SK-N-SH (cell line): ENCODE data around the gene SRSF5. TPM values are rescaled to one million over a fixed set of nuclear protein-coding genes. Genes with fewer than 3 reads are reported as not detected.

ENCODE experiments used
- CTCF ChIA-PET: fragments of 300-600, 350-600 bp; formaldehyde crosslinking; extraction: SDS; loops from one replicate; lab custom pipeline; 2021; lab: Yijun Ruan, JAX
- POLR2A ChIA-PET: fragments of 350-600 bp; sonication (Branson Sonifier 250); formaldehyde crosslinking; extraction: SDS; loops from one replicate; lab custom pipeline; 2020; ENCODE audit warnings: antibody characterized with exemption, inconsistent platforms; lab: Yijun Ruan, JAX
- DNase-seq: peaks from one replicate; pipeline ENCODE4 v3.0.0; 2012
- H2AFZ ChIP-seq: fragments of 200-600 bp; sonication (generic); 2 replicates; pipeline ENCODE4 v1.8.1; 2016; ENCODE audit warnings: antibody characterized with exemption, mild to moderate bottlenecking, low read depth
- H3F3A ChIP-seq: fragments of 200-600 bp; sonication (generic); replicated peaks from 2 replicates; pipeline ENCODE3; 2016; ENCODE audit warnings: antibody characterized with exemption, mild to moderate bottlenecking; ENCODE audit not compliant: insufficient read depth
- H3K27ac ChIP-seq, 2 experiments: fragments of 200-500 bp in 1 of 2; fragments of 200-600 bp in 1 of 2; sonication (Bioruptor generic) in 1 of 2; sonication (generic), shearing (Covaris generic) in 1 of 2; 2 replicates each; pipeline versions ENCODE4 v1.5.1 to v1.6.1; 2014 to 2016; ENCODE audit warnings: low read depth in 2 of 2, inconsistent platforms in 1 of 2, low read length in 1 of 2, mild to moderate bottlenecking in 1 of 2, mixed read lengths in 1 of 2
- H3K27me3 ChIP-seq: fragments of 200-600 bp; sonication (generic), shearing (Covaris generic); 2 replicates; pipeline ENCODE4 v1.6.1; 2016; ENCODE audit warnings: mixed run types; ENCODE audit not compliant: insufficient read depth
- H3K36me3 ChIP-seq, 2 experiments: fragments of 200-500 bp in 1 of 2; fragments of 200-600 bp in 1 of 2; sonication (Bioruptor generic) in 1 of 2; sonication (generic) in 1 of 2; replicated peaks in 1 of 2; 2 replicates each; pipeline versions ENCODE3 to v1.5.1; 2014 to 2016; ENCODE audit warnings: low read length in 1 of 2, mild to moderate bottlenecking in 1 of 2; ENCODE audit not compliant: insufficient read depth in 2 of 2, control insufficient read depth in 1 of 2
- H3K4me1 ChIP-seq, 2 experiments: fragments of 200-500 bp in 1 of 2; fragments of 200-600 bp in 1 of 2; sonication (Bioruptor generic) in 1 of 2; sonication (generic), shearing (Covaris generic) in 1 of 2; 2 replicates each; pipeline versions ENCODE4 v1.5.1 to v1.6.1; 2014 to 2016; ENCODE audit warnings: low read depth in 1 of 2, low read length in 1 of 2, mixed run types in 1 of 2; ENCODE audit not compliant: insufficient read depth in 2 of 2, control insufficient read depth in 1 of 2
- H3K4me2 ChIP-seq: fragments of 200-600 bp; sonication (generic), shearing (Covaris generic); 2 replicates; pipeline ENCODE4 v1.6.1; 2017; ENCODE audit warnings: mixed run types
- H3K4me3 ChIP-seq, 2 experiments: fragments of 200-500 bp in 1 of 2; fragments of 200-600 bp in 1 of 2; sonication (Bioruptor generic) in 1 of 2; sonication (generic), shearing (Covaris generic) in 1 of 2; 2 replicates each; pipeline versions ENCODE4 v1.5.1 to v1.8.1; 2014 to 2016; ENCODE audit warnings: low read depth in 2 of 2, inconsistent platforms in 1 of 2, low read length in 1 of 2, mild to moderate bottlenecking in 1 of 2, mixed read lengths in 1 of 2, moderate library complexity in 1 of 2
- H3K79me2 ChIP-seq: fragments of 200-600 bp; sonication (generic); 2 replicates; pipeline ENCODE4 v1.8.1; 2017; ENCODE audit warnings: mild to moderate bottlenecking; ENCODE audit not compliant: insufficient read depth
- H3K9ac ChIP-seq: fragments of 200-600 bp; sonication (generic); 2 replicates; pipeline ENCODE4 v1.6.1; 2017; ENCODE audit warnings: mixed run types
- H3K9me2 ChIP-seq: fragments of 200-600 bp; sonication (generic); 2 replicates; pipeline ENCODE4 v1.6.1; 2017; ENCODE audit warnings: mixed run types
- H3K9me3 ChIP-seq: fragments of 200-600 bp; sonication (generic); 2 replicates; pipeline ENCODE4 v1.6.1; 2017; ENCODE audit warnings: mixed run types, mild to moderate bottlenecking, moderate library complexity
- H4K20me1 ChIP-seq: fragments of 200-600 bp; sonication (generic); 2 replicates; pipeline ENCODE4 v1.6.1; 2017; ENCODE audit warnings: mild to moderate bottlenecking, mixed run types; ENCODE audit not compliant: insufficient read depth
- EP300 ChIP-seq, 2 experiments: IDR thresholded peaks; 2 replicates each; pipeline versions ENCODE4 v1.4.0 to v1.6.1; 2012; ENCODE audit warnings: borderline replicate concordance in 1 of 2, low read depth in 1 of 2, low read length in 1 of 2
- FOXM1 ChIP-seq: IDR thresholded peaks from 2 replicates; pipeline ENCODE4 v1.4.0; 2012; ENCODE audit warnings: low read depth, mild to moderate bottlenecking
- GATA2 ChIP-seq: sonication (generic); formaldehyde crosslinking; IDR thresholded peaks from 2 replicates; pipeline ENCODE4 v1.5.0; 2020; ENCODE audit warnings: mild to moderate bottlenecking, missing genetic modification reagents
- JUND ChIP-seq: IDR thresholded peaks from 2 replicates; pipeline ENCODE4 v1.4.0; 2012
- MEF2A ChIP-seq: IDR thresholded peaks from 2 replicates; pipeline ENCODE4 v1.4.0; 2012; ENCODE audit warnings: low read depth, borderline replicate concordance
- MXI1 ChIP-seq: IDR thresholded peaks from 2 replicates; pipeline ENCODE4 v1.6.1; 2012; ENCODE audit warnings: mild to moderate bottlenecking, low read depth, low read length, improper control_type of control experiment
- NRF1 ChIP-seq: IDR thresholded peaks from 2 replicates; pipeline ENCODE4 v1.6.1; 2012; ENCODE audit warnings: low read depth, mild to moderate bottlenecking, low read length
- RXRA ChIP-seq: IDR thresholded peaks from 2 replicates; pipeline ENCODE4 v1.4.0; 2012; ENCODE audit warnings: low read depth, mild to moderate bottlenecking, borderline replicate concordance
- SMC3 ChIP-seq: IDR thresholded peaks from 2 replicates; pipeline ENCODE4 v1.6.1; 2012; ENCODE audit warnings: low read depth, low read length, improper control_type of control experiment
- TEAD4 ChIP-seq: IDR thresholded peaks from 2 replicates; pipeline ENCODE4 v1.4.0; 2012; ENCODE audit warnings: mild to moderate bottlenecking, borderline replicate concordance; ENCODE audit not compliant: insufficient read depth
- WGBS: methylation state at CpG from one replicate; pipeline ENCODE4 v1.1.6; 2017; ENCODE audit warnings: low lambda C conversion rate; 5-methylcytosine and 5-hydroxymethylcytosine counted together
- polyA plus RNA-seq, 3 experiments: library from polyadenylated mRNA; depleted of rRNA; stranded (reverse); fragments of >200 nt; gene quantifications; 2 replicates each; pipeline ENCODE4 v1.2.3, GENCODE V29; 2012
- TF ChIP-seq, protein P1 (sequence below): IDR thresholded peaks from 2 replicates; pipeline ENCODE4 v1.6.1; 2012; ENCODE audit warnings: mild to moderate bottlenecking, low read depth, low read length, moderate library complexity
- TF ChIP-seq, protein P2 (sequence below): fragments of 200-600 bp; sonication (generic); IDR thresholded peaks from 2 replicates; pipeline ENCODE4 v1.6.1; 2017; ENCODE audit warnings: antibody characterized with exemption, mild to moderate bottlenecking, moderate library complexity
- TF ChIP-seq, protein P3 (sequence below): fragments of 150-350 bp; IDR thresholded peaks from 2 replicates; pipeline ENCODE4 v1.6.1; 2017; ENCODE audit warnings: antibody characterized with exemption, low read length, low read depth, borderline replicate concordance

The SRSF5 gene
- polyA plus RNA-seq, 1 of the 3 experiments (the other 2 are of a cell fraction): 324 TPM

DNA sequence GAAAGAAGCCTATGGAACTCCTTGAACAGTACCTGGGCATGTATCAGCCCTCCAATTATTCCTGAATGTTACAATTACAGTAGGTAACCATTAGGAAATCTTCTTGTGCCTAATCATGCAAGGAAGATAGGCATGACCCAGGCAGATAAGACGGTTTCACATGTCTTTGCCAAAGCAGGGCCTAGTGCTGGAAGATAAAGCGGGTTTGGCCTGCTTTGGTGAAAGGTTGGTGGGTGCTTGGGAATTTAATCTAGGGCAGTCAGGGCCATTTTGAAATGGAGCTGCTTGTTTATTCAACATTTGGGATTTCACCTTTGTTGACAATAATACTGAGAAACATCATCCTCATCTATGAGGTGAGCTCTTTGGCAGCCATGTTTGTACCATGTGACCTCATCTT lies 12.5 kb upstream of the SRSF5 start (continued):
- TF ChIP-seq MXI1: no peak
- no peak for TF ChIP-seq SMC3
- TF ChIP-seq NRF1: no peak
- no peak for TF ChIP-seq FOXM1
- TF ChIP-seq JUND: no peak
- TF ChIP-seq, protein P1, sequence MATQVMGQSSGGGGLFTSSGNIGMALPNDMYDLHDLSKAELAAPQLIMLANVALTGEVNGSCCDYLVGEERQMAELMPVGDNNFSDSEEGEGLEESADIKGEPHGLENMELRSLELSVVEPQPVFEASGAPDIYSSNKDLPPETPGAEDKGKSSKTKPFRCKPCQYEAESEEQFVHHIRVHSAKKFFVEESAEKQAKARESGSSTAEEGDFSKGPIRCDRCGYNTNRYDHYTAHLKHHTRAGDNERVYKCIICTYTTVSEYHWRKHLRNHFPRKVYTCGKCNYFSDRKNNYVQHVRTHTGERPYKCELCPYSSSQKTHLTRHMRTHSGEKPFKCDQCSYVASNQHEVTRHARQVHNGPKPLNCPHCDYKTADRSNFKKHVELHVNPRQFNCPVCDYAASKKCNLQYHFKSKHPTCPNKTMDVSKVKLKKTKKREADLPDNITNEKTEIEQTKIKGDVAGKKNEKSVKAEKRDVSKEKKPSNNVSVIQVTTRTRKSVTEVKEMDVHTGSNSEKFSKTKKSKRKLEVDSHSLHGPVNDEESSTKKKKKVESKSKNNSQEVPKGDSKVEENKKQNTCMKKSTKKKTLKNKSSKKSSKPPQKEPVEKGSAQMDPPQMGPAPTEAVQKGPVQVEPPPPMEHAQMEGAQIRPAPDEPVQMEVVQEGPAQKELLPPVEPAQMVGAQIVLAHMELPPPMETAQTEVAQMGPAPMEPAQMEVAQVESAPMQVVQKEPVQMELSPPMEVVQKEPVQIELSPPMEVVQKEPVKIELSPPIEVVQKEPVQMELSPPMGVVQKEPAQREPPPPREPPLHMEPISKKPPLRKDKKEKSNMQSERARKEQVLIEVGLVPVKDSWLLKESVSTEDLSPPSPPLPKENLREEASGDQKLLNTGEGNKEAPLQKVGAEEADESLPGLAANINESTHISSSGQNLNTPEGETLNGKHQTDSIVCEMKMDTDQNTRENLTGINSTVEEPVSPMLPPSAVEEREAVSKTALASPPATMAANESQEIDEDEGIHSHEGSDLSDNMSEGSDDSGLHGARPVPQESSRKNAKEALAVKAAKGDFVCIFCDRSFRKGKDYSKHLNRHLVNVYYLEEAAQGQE: no peak
- no peak for TF ChIP-seq GATA2
- TF ChIP-seq, all 33 proteins: peak for 0

DNA sequence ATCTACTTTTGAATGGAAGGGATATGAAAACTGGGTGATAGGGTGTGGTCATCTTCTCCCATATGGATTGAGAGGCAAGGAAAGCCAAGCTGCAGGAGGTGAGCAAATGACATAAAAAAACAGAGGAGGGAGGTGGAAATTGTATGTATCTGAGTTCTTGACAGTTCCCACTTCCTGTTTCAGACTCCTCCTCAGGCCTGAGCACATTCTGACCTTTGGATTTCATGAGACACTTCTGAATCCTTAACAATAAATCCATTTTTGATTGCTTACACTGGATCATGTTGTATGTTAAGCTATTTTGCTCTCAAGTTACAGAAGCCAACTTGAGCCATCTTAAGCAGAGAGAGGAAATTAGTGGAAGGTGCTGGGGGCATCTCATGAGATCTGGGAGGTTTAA lies 11.6 kb upstream of the SRSF5 start:
- H3K27ac ChIP-seq: no peak overlapping the region
- no peaks in the 10 kb centered on the region for H3K36me3 ChIP-seq
- H3K27me3 ChIP-seq: no peaks in the 10 kb centered on the region
- no peaks in the 10 kb centered on the region for H4K20me1 ChIP-seq
- no peak overlapping the region for H3K4me2 ChIP-seq
- no peaks in the 10 kb centered on the region for H3F3A ChIP-seq
- no peaks in the 10 kb centered on the region for H3K79me2 ChIP-seq
- no peaks in the 10 kb centered on the region for H3K4me1 ChIP-seq
- no peaks in the 10 kb centered on the region for H3K9me2 ChIP-seq
- ChIA-PET CTCF (interaction anchor here (2.0 kb wide), 1 partner anchor 28 kb away, joined by 6 read pairs; no protein-coding TSS in a partner anchor), POLR2A (interaction anchor here (1.3 kb wide), 1 partner anchor 12 kb away, joined by 3 read pairs; the partner anchor contains the start of gene SRSF5)
- no peak for DNase-seq
- TF ChIP-seq TEAD4: no peak
- no peak for TF ChIP-seq MXI1
- TF ChIP-seq, protein P2, sequence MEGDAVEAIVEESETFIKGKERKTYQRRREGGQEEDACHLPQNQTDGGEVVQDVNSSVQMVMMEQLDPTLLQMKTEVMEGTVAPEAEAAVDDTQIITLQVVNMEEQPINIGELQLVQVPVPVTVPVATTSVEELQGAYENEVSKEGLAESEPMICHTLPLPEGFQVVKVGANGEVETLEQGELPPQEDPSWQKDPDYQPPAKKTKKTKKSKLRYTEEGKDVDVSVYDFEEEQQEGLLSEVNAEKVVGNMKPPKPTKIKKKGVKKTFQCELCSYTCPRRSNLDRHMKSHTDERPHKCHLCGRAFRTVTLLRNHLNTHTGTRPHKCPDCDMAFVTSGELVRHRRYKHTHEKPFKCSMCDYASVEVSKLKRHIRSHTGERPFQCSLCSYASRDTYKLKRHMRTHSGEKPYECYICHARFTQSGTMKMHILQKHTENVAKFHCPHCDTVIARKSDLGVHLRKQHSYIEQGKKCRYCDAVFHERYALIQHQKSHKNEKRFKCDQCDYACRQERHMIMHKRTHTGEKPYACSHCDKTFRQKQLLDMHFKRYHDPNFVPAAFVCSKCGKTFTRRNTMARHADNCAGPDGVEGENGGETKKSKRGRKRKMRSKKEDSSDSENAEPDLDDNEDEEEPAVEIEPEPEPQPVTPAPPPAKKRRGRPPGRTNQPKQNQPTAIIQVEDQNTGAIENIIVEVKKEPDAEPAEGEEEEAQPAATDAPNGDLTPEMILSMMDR: no peak
- no peak for TF ChIP-seq EP300 (IDR thresholded peaks at IDR 0.05; ENCODE audit: borderline replicate concordance in 1 of 2, low read depth in 1 of 2, low read length in 1 of 2)
- H2AFZ ChIP-seq: no peak overlapping the region
- H3K9me3 ChIP-seq: no peaks in the 10 kb centered on the region
- H3K4me3 ChIP-seq: no peak overlapping the region
- H3K9ac ChIP-seq: no peak overlapping the region

DNA sequence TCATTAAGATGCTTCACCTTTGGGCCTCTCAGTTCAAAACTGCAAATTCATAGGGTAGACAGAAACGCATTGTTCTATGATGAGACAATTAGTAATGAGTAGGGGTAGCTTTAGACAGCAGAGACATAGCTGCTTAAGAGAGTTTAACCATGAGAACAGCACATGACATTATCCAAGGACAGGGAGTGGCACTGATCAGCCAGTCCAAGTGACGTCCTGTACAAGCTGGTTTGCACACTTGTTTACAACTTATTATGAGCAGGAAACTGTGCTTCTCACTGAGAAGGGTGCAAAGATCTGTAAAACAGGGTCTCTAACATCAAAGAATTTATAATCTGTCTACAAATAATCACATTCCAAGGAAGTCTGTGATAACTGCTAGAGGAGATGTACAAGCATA lies 11.2 kb upstream of the SRSF5 start:
- no peaks in the 10 kb centered on the region for H4K20me1 ChIP-seq
- no peaks in the 10 kb centered on the region for H3K36me3 ChIP-seq
- H3K27me3 ChIP-seq: no peaks in the 10 kb centered on the region
- H3K79me2 ChIP-seq: no peaks in the 10 kb centered on the region
- H3F3A ChIP-seq: no peaks in the 10 kb centered on the region
- 44% methylated on average over 2 of the region's 2 CpGs for WGBS
- H3K9me2 ChIP-seq: no peaks in the 10 kb centered on the region
- no peaks in the 10 kb centered on the region for H3K9me3 ChIP-seq
- TF ChIP-seq MEF2A (no peak), RXRA (no peak)
- TF ChIP-seq, protein P3, sequence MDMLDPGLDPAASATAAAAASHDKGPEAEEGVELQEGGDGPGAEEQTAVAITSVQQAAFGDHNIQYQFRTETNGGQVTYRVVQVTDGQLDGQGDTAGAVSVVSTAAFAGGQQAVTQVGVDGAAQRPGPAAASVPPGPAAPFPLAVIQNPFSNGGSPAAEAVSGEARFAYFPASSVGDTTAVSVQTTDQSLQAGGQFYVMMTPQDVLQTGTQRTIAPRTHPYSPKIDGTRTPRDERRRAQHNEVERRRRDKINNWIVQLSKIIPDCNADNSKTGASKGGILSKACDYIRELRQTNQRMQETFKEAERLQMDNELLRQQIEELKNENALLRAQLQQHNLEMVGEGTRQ: no peak
- TF ChIP-seq, all 33 proteins: peak for 0
- no peak overlapping the region for H3K27ac ChIP-seq
- POLR2A ChIA-PET: interaction anchor here (1.3 kb wide), 1 partner anchor 11 kb away, joined by 3 read pairs; the partner anchor contains the start of gene SRSF5
- no peak overlapping the region for H3K4me2 ChIP-seq
- no peak overlapping the region for H3K4me3 ChIP-seq
- no peak for DNase-seq
- H2AFZ ChIP-seq: no peak overlapping the region
- no peaks in the 10 kb centered on the region for H3K4me1 ChIP-seq
- H3K9ac ChIP-seq: no peak overlapping the region
- CTCF ChIA-PET: interaction anchor here (2.0 kb wide), 1 partner anchor 29 kb away, joined by 6 read pairs; no protein-coding TSS in a partner anchor
